Measurements from ENCODE around the gene POLDIP2.

DNA sequence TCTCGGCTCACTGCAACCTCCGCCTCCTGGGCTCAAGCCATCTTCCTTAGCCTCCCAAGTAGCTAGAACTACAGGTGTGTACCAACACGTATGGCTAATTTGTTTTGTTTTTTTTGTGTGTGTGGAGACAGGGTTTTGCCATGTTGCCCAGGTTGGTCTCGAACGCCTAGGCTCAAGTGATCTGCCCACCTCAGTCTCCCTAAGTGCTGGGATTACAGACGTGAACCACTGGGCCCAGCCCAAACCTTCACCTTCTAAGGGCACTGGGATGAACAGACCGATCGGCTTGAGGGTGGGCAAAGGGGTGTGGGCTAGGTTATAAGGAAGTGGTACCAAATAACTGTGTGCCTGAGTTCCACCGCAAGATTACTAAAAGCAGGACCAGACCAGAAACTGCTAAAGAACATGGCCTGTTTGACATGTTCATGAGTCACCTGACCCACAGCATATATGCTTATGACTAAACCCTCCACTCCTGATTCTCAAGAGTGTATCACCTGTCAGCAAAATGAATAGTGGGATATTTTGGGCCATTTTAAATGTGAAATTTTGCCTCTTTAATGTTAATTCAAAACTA lies 30.2 kb downstream of the POLDIP2 start:
- TF ChIP-seq POLR2AphosphoS5 (IDR thresholded peaks at IDR 0.05; ENCODE audit: low read depth, low read length) (no peak), POLR2A (IDR thresholded peaks at IDR 0.05; ENCODE audit: low read depth, low read length) (no peak)
